ENCODE results near the gene SCMH1. TPM values are rescaled to one million over a fixed set of nuclear protein-coding genes. Genes with fewer than 3 reads are reported as not detected.

Gene SCMH1
- total RNA-seq, 1 experiment from 2014 or later, result 28.0 TPM

GRCh38 chr1:41268154-41268770 lies 26.2 kb upstream of the SCMH1 start (continued):
- no peak for TF ChIP-seq EZH2 (IDR thresholded peaks at IDR 0.05)
- peak; percentile 89 to 96 (median 93) for TF ChIP-seq CTCF (IDR thresholded peaks at IDR 0.05 in 2 of 3, conservative IDR thresholded peaks at IDR 0.05 in 1 of 3; ENCODE audit: borderline replicate concordance in 1 of 3, insufficient read depth in 1 of 3, low read depth in 2 of 3, low read length in 2 of 3)
- TF ChIP-seq POLR2A (IDR thresholded peaks at IDR 0.05; ENCODE audit: borderline replicate concordance, extremely low read depth, insufficient read depth, insufficient read length), result no peak
- TF ChIP-seq SIN3A (IDR thresholded peaks at IDR 0.05; ENCODE audit: low read depth), result no peak
- 0 out of 2 replicates have a peak, but pooled peaks have one; percentile 22 for TF ChIP-seq POLR2AphosphoS5 (IDR thresholded peaks at IDR 0.05; ENCODE audit: low read depth, low read length)
- peak; percentile 50 for TF ChIP-seq YY1 (IDR thresholded peaks at IDR 0.05; ENCODE audit: extremely low read depth, insufficient replicate concordance, low read depth, low read length)
- no peak for TF ChIP-seq ZFX (IDR thresholded peaks at IDR 0.05)
- TF ChIP-seq ELF1 (IDR thresholded peaks at IDR 0.05; ENCODE audit: borderline replicate concordance, low read depth), result no peak
- no peak for TF ChIP-seq EZH2phosphoT487 (IDR thresholded peaks at IDR 0.05; ENCODE audit: borderline replicate concordance)
- TF ChIP-seq SP1 (IDR thresholded peaks at IDR 0.05; ENCODE audit: low read depth), result no peak
- TF ChIP-seq ATF3 (IDR thresholded peaks at IDR 0.05), result no peak
- no peak for TF ChIP-seq MAX (IDR thresholded peaks at IDR 0.05)
- no peak for TF ChIP-seq ZNF274 (IDR thresholded peaks at IDR 0.05; ENCODE audit: low read depth, low read length)
